Activated naive CD8-positive, alpha-beta T cell treated with anti-CD3 and anti-CD28 coated beads for 36 hours (primary cell): ENCODE measurements around the gene RIOK3. TPM values are rescaled to one million over a fixed set of nuclear protein-coding genes. Genes with fewer than 3 reads are reported as not detected.

Experiments used
- DNase-seq: peaks from one replicate; pipeline ENCODE4 v3.0.0; 2021
- H3K27ac Mint-ChIP-seq: one replicate; pipeline ENCODE4 v1.8.0; 2022; ENCODE audit warnings: mild to moderate bottlenecking, moderate library complexity, mixed read lengths
- H3K27me3 Mint-ChIP-seq: one replicate; pipeline ENCODE4 v1.8.0; 2022; ENCODE audit warnings: mild to moderate bottlenecking, mixed read lengths
- H3K36me3 Mint-ChIP-seq: one replicate; pipeline ENCODE4 v1.8.0; 2021; ENCODE audit warnings: mild to moderate bottlenecking, mixed read lengths
- H3K4me1 Mint-ChIP-seq: one replicate; pipeline ENCODE4 v1.8.0; 2021; ENCODE audit warnings: mixed read lengths
- H3K4me3 Mint-ChIP-seq: one replicate; pipeline ENCODE4 v1.8.0; 2022; ENCODE audit warnings: mild to moderate bottlenecking, moderate library complexity, mixed read lengths
- H3K9me3 Mint-ChIP-seq: one replicate; pipeline ENCODE4 v1.8.0; 2022; ENCODE audit warnings: mixed read lengths
- total RNA-seq, 2 experiments: library from RNA; stranded (reverse); gene quantifications; one replicate each; pipeline ENCODE4 v1.2.3, GENCODE V29; 2021

The RIOK3 gene
- total RNA-seq, 2 experiments from 2014 or later, result 52.4 to 61.0 TPM

DNA sequence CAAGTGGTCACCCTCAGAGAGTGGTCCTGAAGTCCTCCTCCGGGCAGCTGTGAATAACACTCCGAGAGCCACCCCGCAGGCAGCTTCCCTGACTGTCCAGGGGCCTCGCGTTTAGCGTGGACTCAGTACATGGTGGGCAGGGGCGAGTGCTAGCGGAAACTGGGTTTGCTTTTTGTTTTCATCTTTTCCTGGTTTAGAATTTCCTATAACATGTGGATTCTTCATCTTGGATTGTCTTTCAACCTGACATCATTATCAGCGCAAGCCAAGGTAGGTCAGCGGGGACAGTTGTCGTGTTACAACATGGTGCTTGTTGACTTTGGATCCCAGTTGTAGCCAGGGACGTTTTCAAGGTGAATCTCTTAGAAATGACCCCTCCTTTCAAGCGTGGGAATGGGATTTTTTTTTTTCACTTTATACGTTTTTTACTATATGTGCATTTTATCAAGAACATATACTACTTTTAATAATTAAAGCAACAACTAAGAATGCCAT lies 71.2 kb downstream of the RIOK3 start:
- Mint-ChIP-seq H3K36me3 (peaks cover 18% of the 10 kb centered on the region), H3K27ac (no peak overlapping the region), H3K27me3 (no peaks in the 10 kb centered on the region), H3K4me3 (no peak overlapping the region), H3K9me3 (no peaks in the 10 kb centered on the region), H3K4me1 (peaks cover 5% of the 10 kb centered on the region)
- DNase-seq, result no peak

DNA sequence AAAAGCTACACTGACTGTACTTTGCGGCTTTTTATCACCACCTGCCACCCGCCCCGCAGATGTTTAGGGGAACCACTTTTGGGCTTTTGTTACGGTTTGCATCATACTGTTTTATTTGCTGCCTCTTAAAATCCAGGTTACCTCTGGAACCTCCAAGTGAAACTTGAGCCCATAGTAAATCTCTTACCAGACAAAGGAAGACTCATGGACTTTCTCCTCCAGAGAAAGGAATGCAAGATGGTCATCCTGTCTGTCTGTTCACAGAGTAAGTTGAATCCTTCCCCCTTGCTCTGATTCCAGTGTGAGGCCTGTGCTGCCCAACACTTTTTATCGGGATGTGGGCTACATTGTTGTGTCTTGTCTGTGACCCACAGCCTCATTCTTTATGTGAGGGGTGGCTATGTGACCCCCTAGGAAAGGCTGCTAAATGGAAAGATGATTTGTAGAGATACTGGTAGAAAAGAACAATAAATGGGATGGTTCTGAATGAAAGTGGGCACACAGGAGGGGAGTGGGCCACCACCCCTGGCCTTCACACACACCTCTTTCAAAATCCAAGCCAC lies 73.5 kb downstream of the RIOK3 start:
- Mint-ChIP-seq H3K4me1 (peaks cover 12% of the 10 kb centered on the region), H3K27me3 (no peaks in the 10 kb centered on the region), H3K36me3 (peaks cover 8% of the 10 kb centered on the region), H3K4me3 (no peak overlapping the region), H3K9me3 (no peaks in the 10 kb centered on the region), H3K27ac (no peak overlapping the region)
- no peak for DNase-seq

DNA sequence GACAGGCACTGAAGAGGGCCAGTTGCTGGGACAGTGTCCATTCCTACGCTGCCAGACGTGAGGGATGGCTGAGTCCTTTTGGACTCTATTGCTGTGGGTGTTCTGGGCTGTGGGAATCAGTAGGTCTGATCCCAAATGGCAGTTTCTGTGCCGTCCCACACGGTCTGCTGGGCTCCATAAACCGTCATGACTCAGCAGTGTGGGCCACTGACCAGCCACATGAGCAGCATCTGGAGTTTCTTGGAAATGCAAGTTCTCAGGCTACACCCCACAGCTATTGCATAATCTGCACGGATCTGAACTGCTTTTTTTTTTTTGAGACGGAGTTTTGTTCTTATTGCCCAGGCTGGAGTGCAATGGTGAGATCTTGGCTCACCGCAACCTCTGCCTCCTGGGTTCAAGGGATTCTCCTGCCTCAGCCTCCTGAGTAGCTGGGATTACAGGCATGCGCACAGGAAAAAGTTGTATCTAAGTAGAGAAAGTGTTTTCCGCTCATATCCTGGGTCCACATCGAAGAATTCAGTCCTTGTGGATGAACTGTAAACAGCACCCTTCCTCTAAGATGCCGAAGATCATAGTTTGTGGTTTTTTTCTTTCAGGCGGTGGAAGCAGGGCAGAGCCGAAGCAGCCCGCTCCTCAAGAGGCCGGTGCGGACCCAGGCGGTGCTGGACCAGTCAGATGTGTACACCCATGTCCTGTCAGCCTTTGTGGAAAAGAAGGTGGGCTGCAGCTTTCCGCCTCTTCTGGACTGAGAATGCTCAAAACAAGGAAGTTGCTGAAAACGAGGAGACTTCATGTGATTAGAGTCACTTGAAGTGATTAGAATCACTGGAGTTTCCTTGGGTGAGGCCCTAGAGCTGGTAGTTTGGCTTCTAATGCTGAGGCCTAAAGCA lies 75.7 kb downstream of the RIOK3 start:
- peak overlapping the region; percentile 42 for H3K27ac Mint-ChIP-seq
- no peak for DNase-seq
- H3K4me1 Mint-ChIP-seq, result peaks cover 8% of the 10 kb centered on the region
- no peaks in the 10 kb centered on the region for H3K27me3 Mint-ChIP-seq
- peaks cover 9% of the 10 kb centered on the region for H3K36me3 Mint-ChIP-seq
- no peak overlapping the region for H3K4me3 Mint-ChIP-seq
- H3K9me3 Mint-ChIP-seq, result no peaks in the 10 kb centered on the region

DNA sequence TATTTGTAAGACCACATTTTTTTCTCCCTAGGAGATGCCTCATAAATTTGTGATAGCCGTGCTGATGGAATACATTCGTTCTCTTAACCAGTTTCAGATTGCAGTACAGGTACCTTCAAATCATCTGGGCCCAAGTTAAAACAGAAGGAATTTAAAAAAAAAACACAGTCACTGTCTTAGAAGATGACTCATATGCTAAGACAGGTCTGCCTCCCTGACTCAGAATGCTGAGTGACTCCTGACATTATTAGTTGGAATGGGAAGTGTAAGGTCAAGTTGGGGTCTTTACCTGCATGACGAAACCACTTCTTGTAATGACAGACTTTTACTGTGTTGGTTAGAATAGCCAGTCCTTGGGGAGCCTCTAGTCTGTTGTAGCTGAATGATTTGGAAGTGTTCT lies 76.5 kb downstream of the RIOK3 start:
- H3K27me3 Mint-ChIP-seq, result no peaks in the 10 kb centered on the region
- H3K9me3 Mint-ChIP-seq, result no peaks in the 10 kb centered on the region
- peaks cover 8% of the 10 kb centered on the region for H3K4me1 Mint-ChIP-seq
- peak overlapping the region; percentile 40 for H3K27ac Mint-ChIP-seq
- H3K36me3 Mint-ChIP-seq, result peaks cover 9% of the 10 kb centered on the region
- DNase-seq, result no peak
- H3K4me3 Mint-ChIP-seq, result no peak overlapping the region

GRCh38 chr18:23530195-23530594 lies 77.1 kb downstream of the RIOK3 start:
- H3K27ac Mint-ChIP-seq, result peak overlapping the region; percentile 40
- DNase-seq, result no peak
- H3K4me3 Mint-ChIP-seq, result no peak overlapping the region
- H3K4me1 Mint-ChIP-seq, result peaks cover 8% of the 10 kb centered on the region
- H3K36me3 Mint-ChIP-seq, result peaks cover 11% of the 10 kb centered on the region
- no peaks in the 10 kb centered on the region for H3K9me3 Mint-ChIP-seq
- H3K27me3 Mint-ChIP-seq, result no peaks in the 10 kb centered on the region

- Mint-ChIP-seq H3K27me3 (no peaks in the 10 kb centered on the region), H3K4me1 (peaks cover 8% of the 10 kb centered on the region), H3K4me3 (no peak overlapping the region), H3K27ac (no peak overlapping the region), H3K36me3 (peaks cover 15% of the 10 kb centered on the region), H3K9me3 (no peaks in the 10 kb centered on the region)
- DNase-seq, result no peak
Measured at GRCh38 chr18:23531912-23532311, 78.8 kb downstream of the RIOK3 start.

Other genes starting within 250 kb of the RIOK3 start
- gene RMC1, start 50.2 kb downstream of the RIOK3 start, total RNA-seq, result 10 to 100 TPM; 29.7 to 30.8 TPM
- 10 to 100 TPM; 19.7 to 22.3 TPM for gene NPC1, start 133.2 kb downstream of the RIOK3 start, total RNA-seq
- not detected for gene ANKRD29, start 209.6 kb downstream of the RIOK3 start, total RNA-seq
- under 1 TPM; 0.31 to 0.42 TPM for gene LAMA3, start 236.2 kb downstream of the RIOK3 start, total RNA-seq